ENCODE results near the gene FBXO42.

Gene FBXO42

DNA sequence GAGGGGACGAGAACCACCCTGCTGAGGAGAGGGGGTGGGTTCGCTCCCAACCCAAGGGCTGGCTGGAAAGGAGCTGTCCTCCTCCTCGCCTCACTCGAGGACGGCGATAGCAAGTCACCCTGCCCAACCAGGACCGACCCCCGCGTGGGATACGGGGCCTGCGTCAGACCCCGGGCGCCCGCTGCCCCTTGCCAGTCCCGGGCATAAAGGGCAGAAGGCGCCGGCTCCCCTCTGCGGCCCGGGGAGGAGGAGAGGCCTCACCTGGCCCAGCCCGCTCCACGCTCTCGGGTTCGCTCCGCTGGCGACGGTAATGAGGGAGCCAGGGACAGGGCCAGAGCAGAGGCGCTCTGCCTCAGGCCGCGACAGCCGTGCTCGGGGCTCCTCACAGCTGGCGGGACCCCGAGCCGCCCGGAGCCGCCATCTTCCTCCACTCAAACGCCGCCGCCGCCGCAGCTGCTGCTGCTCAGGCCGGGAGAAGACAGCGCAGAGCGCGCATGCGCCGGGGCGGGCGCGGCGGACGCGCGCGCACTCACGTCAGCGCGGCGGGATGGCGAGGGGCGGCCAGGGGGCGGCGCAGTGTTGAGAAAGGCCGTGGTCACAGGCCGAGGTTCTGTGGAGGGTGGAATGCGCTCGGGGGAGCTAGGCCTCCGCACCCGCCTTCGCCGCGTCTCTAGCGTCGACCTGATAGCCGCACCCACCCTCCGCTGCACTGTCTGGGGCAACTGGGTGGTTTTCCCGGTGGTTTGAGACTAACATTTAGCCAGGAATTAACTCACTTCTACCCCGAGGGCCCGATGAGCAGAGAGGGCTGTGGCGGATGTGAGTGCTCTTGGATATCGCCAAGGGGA lies at the start of gene FBXO42:
TSS of gene FBXO42 (minus strand) at position 487 of the 848 bp plus-strand sequence. CDS start 37,062 bp downstream, outside the sequence.
- Histone ChIP-seq H3K27ac (peak within 1 kb of the TSS; percentile 91), H3K9me3 (ENCODE audit: low read depth, low read length) (no peaks in the 10 kb centered on the region), H3K36me3 (ENCODE audit: insufficient read depth, low read length) (no peaks in the 10 kb centered on the region), H3K9ac (ENCODE audit: insufficient read length) (peak within 1 kb of the TSS; percentile 94), H3K4me3 (peak within 1 kb of the TSS; percentile 90)
- peak; percentile 68 for DNase-seq (ENCODE audit: low read depth, low spot score)
- TF ChIP-seq POLR2AphosphoS5 (IDR thresholded peaks at IDR 0.05; ENCODE audit: borderline replicate concordance, low read depth, low read length) (peak; percentile 91), FOXP2 (optimal IDR thresholded peaks at IDR 0.05; ENCODE audit: control extremely low read depth, extremely low read length, insufficient read depth) (no peak), EZH2 (IDR thresholded peaks at IDR 0.05) (no peak)

DNA sequence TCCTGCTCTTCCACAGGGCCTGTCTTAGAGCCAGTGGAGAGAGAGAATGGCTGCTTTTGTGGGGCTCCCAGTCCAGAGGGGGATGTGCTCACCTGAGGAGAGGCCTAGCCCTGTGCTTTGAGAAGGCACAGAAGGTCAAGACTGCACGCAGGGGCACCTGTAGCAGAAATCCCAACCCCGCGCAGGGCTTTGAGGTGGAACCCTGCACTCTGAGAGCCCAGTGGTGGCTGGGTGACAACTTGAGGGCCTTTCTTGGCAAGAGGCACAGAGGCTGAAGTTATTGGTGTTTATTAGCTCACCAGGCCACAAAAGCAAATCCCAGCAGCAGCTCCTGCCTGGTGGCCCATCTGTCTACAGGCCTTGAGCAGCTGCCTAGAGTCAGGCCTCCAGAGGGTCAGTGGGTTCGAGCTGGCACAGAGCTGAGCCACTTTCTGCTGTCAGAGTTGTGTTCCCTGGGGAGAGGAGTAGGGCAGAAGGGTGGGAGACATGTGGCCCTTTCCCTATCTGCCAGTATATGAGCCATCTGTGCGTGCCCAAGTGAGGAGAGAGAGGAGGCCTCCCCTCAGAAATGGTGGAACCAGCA lies 46.2 kb upstream of the FBXO42 start:
- no peak overlapping the region for H3K27ac ChIP-seq
- no peak overlapping the region for H3K4me3 ChIP-seq
- peaks cover 41% of the 10 kb centered on the region for H3K36me3 ChIP-seq (ENCODE audit: insufficient read depth, low read length)
- TF ChIP-seq EZH2 (IDR thresholded peaks at IDR 0.05) (no peak), POLR2AphosphoS5 (IDR thresholded peaks at IDR 0.05; ENCODE audit: borderline replicate concordance, low read depth, low read length) (no peak; the same call in 1 of the 2 replicates), FOXP2 (optimal IDR thresholded peaks at IDR 0.05; ENCODE audit: control extremely low read depth, extremely low read length, insufficient read depth) (no peak)
- no peak for DNase-seq (ENCODE audit: low read depth, low spot score)
- H3K9ac ChIP-seq (ENCODE audit: insufficient read length), result no peak overlapping the region
- H3K9me3 ChIP-seq (ENCODE audit: low read depth, low read length), result no peaks in the 10 kb centered on the region

DNA sequence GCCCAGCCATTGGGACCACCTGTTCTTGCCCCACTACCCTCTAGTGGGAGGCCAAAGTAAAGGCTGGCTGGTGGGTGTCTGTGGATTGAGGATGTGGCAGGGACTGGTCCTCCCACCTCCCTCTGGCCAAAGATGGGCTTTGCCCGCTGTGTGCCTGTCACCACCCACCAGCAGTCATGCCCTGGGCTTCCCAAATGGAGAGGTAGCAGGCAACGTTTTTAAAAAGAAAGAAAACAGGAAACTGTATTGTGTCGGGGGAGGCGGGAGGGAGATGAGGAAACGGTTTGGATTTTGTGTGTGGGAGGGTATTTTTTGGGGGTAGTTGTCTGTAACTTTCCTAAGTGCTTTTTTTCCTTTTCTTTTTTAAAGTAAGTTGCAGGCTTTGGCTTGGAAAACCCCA lies 44.8 kb upstream of the FBXO42 start:
- no peak overlapping the region for H3K4me3 ChIP-seq
- TF ChIP-seq POLR2AphosphoS5 (IDR thresholded peaks at IDR 0.05; ENCODE audit: borderline replicate concordance, low read depth, low read length) (no peak), EZH2 (IDR thresholded peaks at IDR 0.05) (no peak), FOXP2 (optimal IDR thresholded peaks at IDR 0.05; ENCODE audit: control extremely low read depth, extremely low read length, insufficient read depth) (no peak)
- no peak overlapping the region for H3K9ac ChIP-seq (ENCODE audit: insufficient read length)
- DNase-seq (ENCODE audit: low read depth, low spot score), result no peak
- peaks cover 49% of the 10 kb centered on the region for H3K36me3 ChIP-seq (ENCODE audit: insufficient read depth, low read length)
- H3K9me3 ChIP-seq (ENCODE audit: low read depth, low read length), result no peaks in the 10 kb centered on the region
- no peak overlapping the region for H3K27ac ChIP-seq

DNA sequence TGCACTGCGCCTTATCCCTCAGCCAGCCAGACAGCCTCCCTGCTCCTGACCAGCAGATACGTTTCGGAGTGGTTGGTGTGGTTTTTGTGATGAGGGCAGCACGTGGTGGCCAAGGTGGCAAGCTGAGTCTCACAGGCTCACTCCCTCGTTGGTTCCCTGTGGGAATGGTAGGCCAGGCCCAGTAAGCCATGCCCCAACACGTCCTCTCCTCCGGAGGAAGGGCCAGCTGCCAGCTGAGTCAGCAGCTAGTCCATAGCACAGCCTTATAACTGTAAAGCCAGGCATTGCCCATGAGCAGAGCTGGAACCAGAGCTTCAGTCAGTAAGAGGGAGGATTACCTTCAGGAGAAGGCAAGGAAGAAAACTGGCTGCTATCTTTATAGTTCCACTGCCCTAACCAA lies 44.3 kb upstream of the FBXO42 start:
- Histone ChIP-seq H3K9ac (ENCODE audit: insufficient read length) (no peak overlapping the region), H3K27ac (no peak overlapping the region)

DNA sequence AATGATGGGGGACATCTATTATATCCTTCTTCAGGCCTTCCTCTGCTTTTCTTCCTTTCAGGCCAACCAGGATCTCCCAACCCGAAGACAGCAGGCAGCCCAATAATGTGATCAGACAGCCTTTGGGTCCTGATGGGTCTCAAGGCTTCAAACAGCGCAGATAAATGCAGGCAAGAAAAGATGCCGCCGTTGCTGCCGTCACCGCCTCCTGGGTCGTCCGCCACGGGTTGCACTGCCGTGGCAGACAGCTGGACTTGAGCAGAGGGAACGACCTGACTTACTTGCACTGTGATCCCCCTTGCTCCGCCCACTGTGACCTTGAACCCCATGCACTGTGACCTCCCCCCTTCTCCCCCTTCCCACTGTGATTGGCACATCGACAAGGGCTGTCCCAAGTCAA lies 42.7 kb upstream of the FBXO42 start:
- Histone ChIP-seq H3K4me3 (no peak overlapping the region), H3K36me3 (ENCODE audit: insufficient read depth, low read length) (peaks cover 49% of the 10 kb centered on the region), H3K27ac (no peak overlapping the region), H3K9me3 (ENCODE audit: low read depth, low read length) (no peaks in the 10 kb centered on the region), H3K9ac (ENCODE audit: insufficient read length) (no peak overlapping the region)
- no peak for DNase-seq (ENCODE audit: low read depth, low spot score)
- TF ChIP-seq FOXP2 (optimal IDR thresholded peaks at IDR 0.05; ENCODE audit: control extremely low read depth, extremely low read length, insufficient read depth) (no peak), EZH2 (IDR thresholded peaks at IDR 0.05) (no peak), POLR2AphosphoS5 (IDR thresholded peaks at IDR 0.05; ENCODE audit: borderline replicate concordance, low read depth, low read length) (no peak)

More for the DNA sequence above, 44.3 kb upstream of the FBXO42 start:
- Histone ChIP-seq H3K9me3 (ENCODE audit: low read depth, low read length) (no peaks in the 10 kb centered on the region), H3K4me3 (no peak overlapping the region), H3K36me3 (ENCODE audit: insufficient read depth, low read length) (peaks cover 49% of the 10 kb centered on the region)
- no peak for DNase-seq (ENCODE audit: low read depth, low spot score)
- TF ChIP-seq FOXP2 (optimal IDR thresholded peaks at IDR 0.05; ENCODE audit: control extremely low read depth, extremely low read length, insufficient read depth) (no peak), POLR2AphosphoS5 (IDR thresholded peaks at IDR 0.05; ENCODE audit: borderline replicate concordance, low read depth, low read length) (no peak)

DNA sequence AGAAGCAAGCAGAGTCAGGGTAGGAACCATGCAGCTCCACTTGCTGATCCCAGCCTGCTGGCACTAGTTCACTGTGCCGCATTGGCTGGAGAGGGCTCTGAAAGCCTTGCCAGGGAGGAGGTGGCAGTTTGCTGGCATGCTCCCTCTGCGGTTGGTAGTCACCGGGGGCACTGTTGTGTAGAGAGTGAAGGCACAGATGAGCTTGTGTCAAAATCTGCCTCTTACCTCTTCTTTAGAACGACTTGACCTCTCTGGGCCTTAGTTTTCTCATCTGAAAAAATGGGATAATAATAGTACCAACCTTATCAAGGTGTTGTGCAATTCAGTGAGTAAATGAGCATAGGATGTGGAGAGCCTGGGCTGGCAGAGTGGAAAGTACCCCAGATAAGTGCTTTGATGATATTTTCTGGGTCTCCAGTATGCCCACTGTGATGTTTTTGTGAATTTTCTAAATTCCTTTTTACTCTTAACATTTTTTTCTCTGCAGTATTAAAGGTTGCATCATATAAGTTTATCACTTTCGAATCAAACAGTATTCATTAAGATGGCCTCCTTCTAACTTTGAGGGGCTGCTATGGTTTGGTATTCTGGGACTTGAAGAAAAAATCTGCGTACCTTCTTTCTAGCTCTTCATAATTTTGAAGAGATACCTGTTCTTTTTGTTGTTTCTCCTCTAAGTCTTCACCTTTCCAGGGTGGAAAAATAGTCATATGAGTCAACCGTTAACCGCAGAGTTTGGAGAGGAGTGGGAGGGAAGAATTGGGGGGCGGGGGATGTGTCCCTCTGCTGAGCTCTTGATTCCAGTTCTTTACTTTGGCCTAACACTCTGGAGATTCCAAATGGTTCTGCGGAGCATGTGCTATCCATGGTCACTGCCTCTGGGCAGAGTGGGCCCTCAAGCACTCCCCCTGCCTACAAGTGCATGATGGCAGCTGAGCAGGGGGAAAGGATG lies 41.6 kb upstream of the FBXO42 start:
- H3K27ac ChIP-seq, result no peak overlapping the region
- TF ChIP-seq FOXP2 (optimal IDR thresholded peaks at IDR 0.05; ENCODE audit: control extremely low read depth, extremely low read length, insufficient read depth) (no peak), POLR2AphosphoS5 (IDR thresholded peaks at IDR 0.05; ENCODE audit: borderline replicate concordance, low read depth, low read length) (no peak), EZH2 (IDR thresholded peaks at IDR 0.05) (no peak)
- no peak overlapping the region for H3K9ac ChIP-seq (ENCODE audit: insufficient read length)
- no peak for DNase-seq (ENCODE audit: low read depth, low spot score)
- peaks cover 49% of the 10 kb centered on the region for H3K36me3 ChIP-seq (ENCODE audit: insufficient read depth, low read length)
- H3K9me3 ChIP-seq (ENCODE audit: low read depth, low read length), result no peaks in the 10 kb centered on the region
- no peak overlapping the region for H3K4me3 ChIP-seq

DNA sequence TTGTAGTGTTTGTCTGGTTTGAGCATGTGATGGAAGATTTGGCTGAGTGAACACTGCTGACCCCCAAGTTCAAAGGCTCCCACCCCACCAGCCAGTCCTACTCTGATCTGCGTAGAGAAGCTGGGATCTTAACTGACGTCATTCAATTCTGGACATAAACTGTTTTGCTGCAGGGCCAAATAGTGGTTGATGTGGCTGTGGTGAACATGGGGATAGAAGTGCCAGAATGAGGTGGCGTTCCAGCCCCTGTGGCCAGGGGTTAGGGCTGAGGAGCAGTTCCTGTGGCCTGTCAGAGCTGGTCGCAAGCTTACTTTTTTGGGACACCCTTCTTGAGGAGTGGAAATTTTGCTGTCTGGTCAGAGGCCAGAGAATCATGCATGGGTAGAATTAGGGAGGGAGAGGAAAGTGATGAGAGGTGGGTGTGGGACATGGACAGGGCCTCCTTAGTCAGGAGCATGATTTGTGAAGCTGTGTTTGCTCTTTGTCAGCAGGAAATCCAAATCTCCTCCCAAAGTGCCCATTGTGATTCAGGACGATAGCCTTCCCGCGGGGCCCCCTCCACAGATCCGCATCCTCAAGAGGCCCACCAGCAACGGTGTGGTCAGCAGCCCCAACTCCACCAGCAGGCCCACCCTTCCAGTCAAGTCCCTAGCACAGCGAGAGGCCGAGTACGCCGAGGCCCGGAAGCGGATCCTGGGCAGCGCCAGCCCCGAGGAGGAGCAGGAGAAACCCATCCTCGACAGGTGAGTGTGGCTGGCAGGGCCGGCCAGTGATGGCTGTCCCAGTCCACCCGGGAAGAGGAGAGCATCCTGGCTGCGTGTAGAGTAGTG lies 40.7 kb upstream of the FBXO42 start:
- TF ChIP-seq EZH2 (IDR thresholded peaks at IDR 0.05) (no peak), POLR2AphosphoS5 (IDR thresholded peaks at IDR 0.05; ENCODE audit: borderline replicate concordance, low read depth, low read length) (no peak), FOXP2 (optimal IDR thresholded peaks at IDR 0.05; ENCODE audit: control extremely low read depth, extremely low read length, insufficient read depth) (no peak)
- H3K9me3 ChIP-seq (ENCODE audit: low read depth, low read length), result no peaks in the 10 kb centered on the region
- H3K4me3 ChIP-seq, result no peak overlapping the region
- H3K27ac ChIP-seq, result no peak overlapping the region
- DNase-seq (ENCODE audit: low read depth, low spot score), result no peak
- no peak overlapping the region for H3K9ac ChIP-seq (ENCODE audit: insufficient read length)
- H3K36me3 ChIP-seq (ENCODE audit: insufficient read depth, low read length), result peaks cover 49% of the 10 kb centered on the region
